ENCODE data around the gene GRIN2A. TPM values are rescaled to one million over a fixed set of nuclear protein-coding genes. Genes with fewer than 3 reads are reported as not detected.

GRIN2A gene
- polyA plus RNA-seq, 2 of the 4 experiments (the other 2 are of a cell fraction), result not detected

DNA sequence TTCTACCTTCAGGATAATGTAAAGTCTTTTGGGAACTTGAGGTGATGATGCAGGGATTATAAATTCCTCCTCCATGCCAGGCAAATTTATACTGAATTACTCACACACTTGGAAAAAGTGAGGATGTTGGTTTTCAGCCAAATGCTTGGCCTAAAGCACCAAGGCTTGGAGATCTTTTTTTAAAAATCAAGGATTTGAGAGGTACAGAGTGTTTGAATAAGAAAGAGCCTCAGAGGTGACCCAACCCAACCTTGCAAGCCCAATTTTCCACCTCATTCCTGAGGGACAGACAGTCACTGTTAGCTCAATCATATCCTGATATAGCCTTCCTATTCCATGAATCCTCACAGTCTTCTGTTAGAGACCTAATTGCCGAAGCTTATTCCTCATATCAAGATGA lies 14.0 kb downstream of the GRIN2A start:
- no peak for DNase-seq (ENCODE audit: low read depth in 1 of 2, low spot score in 1 of 2)
- no peaks in the 10 kb centered on the region for H3K4me1 ChIP-seq
- TF ChIP-seq JUN (IDR thresholded peaks at IDR 0.05) (no peak), RNF2 (IDR thresholded peaks at IDR 0.05; ENCODE audit: borderline replicate concordance, low read depth) (no peak), ZC3H11A (IDR thresholded peaks at IDR 0.05) (no peak), E2F6 (IDR thresholded peaks at IDR 0.05; ENCODE audit: borderline replicate concordance, low read depth) (no peak), MAZ (IDR thresholded peaks at IDR 0.05; ENCODE audit: borderline replicate concordance, low read depth, low read length) (no peak), MAFK (IDR thresholded peaks at IDR 0.05; ENCODE audit: partially characterized antibody) (no peak), CHD2 (IDR thresholded peaks at IDR 0.05; ENCODE audit: low read length, partially characterized antibody) (no peak), HDAC2 (IDR thresholded peaks at IDR 0.05) (no peak)
- TF ChIP-seq, protein P1, sequence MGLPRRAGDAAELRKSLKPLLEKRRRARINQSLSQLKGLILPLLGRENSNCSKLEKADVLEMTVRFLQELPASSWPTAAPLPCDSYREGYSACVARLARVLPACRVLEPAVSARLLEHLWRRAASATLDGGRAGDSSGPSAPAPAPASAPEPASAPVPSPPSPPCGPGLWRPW (IDR thresholded peaks at IDR 0.05), result no peak
- CTCF ChIA-PET, result interaction anchor here (0.5 to 0.6 kb wide), 2 partner anchors 130 to 1027 kb away, joined by 3 to 4 read pairs; no protein-coding TSS in a partner anchor
- H3K27ac ChIP-seq, result no peak overlapping the region
- no peak overlapping the region for H3K4me2 ChIP-seq
- no peak for ATAC-seq
- POLR2A ChIA-PET, result no interaction called here
- no peaks in the 10 kb centered on the region for H3K9me3 ChIP-seq
- no peak overlapping the region for H3K4me3 ChIP-seq
- 19% methylated on average over 1 of the region's 1 CpG for WGBS (ENCODE audit: missing lambda C conversion rate)
- FAIRE-seq, result no peak

DNA sequence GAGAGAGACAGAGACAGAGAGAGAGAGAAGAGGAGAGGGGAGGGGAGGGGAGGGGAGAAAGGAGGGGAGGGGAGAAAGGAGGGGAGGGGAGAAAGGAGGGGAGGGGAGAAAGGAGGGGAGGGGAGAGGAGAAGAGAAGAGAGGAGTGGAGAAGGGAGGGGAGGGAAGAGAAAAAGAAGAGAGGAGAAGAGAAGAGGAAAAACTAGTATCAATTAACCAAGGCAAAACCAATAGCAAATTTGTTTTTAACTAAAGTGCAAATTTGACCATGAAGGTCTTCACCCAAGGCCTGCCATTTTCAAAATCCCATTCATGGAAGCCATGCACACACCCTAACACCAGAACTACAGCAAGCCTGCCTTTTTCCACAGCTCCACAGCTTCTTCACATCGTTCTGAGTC lies 16.6 kb downstream of the GRIN2A start:
- CTCF ChIA-PET, result no interaction called here
- H3K4me1 ChIP-seq, result no peaks in the 10 kb centered on the region
- H3K4me3 ChIP-seq, result no peak overlapping the region
- no peaks in the 10 kb centered on the region for H3K9me3 ChIP-seq
- H3K4me2 ChIP-seq, result no peak overlapping the region
- FAIRE-seq, result no peak
- POLR2A ChIA-PET, result no interaction called here
- TF ChIP-seq, protein P2, sequence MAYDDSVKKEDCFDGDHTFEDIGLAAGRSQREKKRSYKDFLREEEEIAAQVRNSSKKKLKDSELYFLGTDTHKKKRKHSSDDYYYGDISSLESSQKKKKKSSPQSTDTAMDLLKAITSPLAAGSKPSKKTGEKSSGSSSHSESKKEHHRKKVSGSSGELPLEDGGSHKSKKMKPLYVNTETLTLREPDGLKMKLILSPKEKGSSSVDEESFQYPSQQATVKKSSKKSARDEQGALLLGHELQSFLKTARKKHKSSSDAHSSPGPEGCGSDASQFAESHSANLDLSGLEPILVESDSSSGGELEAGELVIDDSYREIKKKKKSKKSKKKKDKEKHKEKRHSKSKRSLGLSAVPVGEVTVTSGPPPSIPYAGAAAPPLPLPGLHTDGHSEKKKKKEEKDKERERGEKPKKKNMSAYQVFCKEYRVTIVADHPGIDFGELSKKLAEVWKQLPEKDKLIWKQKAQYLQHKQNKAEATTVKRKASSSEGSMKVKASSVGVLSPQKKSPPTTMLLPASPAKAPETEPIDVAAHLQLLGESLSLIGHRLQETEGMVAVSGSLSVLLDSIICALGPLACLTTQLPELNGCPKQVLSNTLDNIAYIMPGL (CRISPR knock-in tag; IDR thresholded peaks at IDR 0.05; ENCODE audit: borderline replicate concordance), result no peak
- TF ChIP-seq POLR2A (IDR thresholded peaks at IDR 0.05; ENCODE audit: low read length) (no peak), CEBPB (IDR thresholded peaks at IDR 0.05) (no peak), SREBF2 (IDR thresholded peaks at IDR 0.05) (no peak), HOXB5 (CRISPR knock-in tag; IDR thresholded peaks at IDR 0.05) (no peak), ATOH8 (CRISPR knock-in tag; IDR thresholded peaks at IDR 0.05; ENCODE audit: low read depth) (no peak), EHMT2 (IDR thresholded peaks at IDR 0.05; ENCODE audit: low read depth) (no peak), ZC3H11A (IDR thresholded peaks at IDR 0.05) (no peak), ESRRA (IDR thresholded peaks at IDR 0.05; ENCODE audit: borderline replicate concordance, low read length) (no peak), FOSB (CRISPR knock-in tag; IDR thresholded peaks at IDR 0.05) (no peak), ZFP36 (IDR thresholded peaks at IDR 0.05; ENCODE audit: borderline replicate concordance, partially characterized antibody) (no peak), MYC (IDR thresholded peaks at IDR 0.05; ENCODE audit: borderline replicate concordance, low read length) (no peak)
- TF ChIP-seq, protein P1 (IDR thresholded peaks at IDR 0.05), result no peak
- WGBS (ENCODE audit: missing lambda C conversion rate), result 0% methylated on average over 1 of the region's 1 CpG
- no peak overlapping the region for H3K27ac ChIP-seq
- ATAC-seq, result no peak
- no peak for DNase-seq (ENCODE audit: low read depth in 1 of 2, low spot score in 1 of 2)

GRCh38 chr16:10162981-10163380 lies 19.2 kb downstream of the GRIN2A start:
- ChIA-PET CTCF (no interaction called here), POLR2A (no interaction called here)
- H3K4me1 ChIP-seq, result no peaks in the 10 kb centered on the region
- no peak for TF ChIP-seq NPAS2 (CRISPR knock-in tag; IDR thresholded peaks at IDR 0.05; ENCODE audit: borderline replicate concordance)
- no peak for TF ChIP-seq RCOR1 (IDR thresholded peaks at IDR 0.05; ENCODE audit: low read depth, low read length)
- no peak for TF ChIP-seq ZSCAN20 (CRISPR knock-in tag; IDR thresholded peaks at IDR 0.05)
- TF ChIP-seq PHF8 (IDR thresholded peaks at IDR 0.05; ENCODE audit: borderline replicate concordance, low read depth), result no peak
- TF ChIP-seq HOXA7 (CRISPR knock-in tag; IDR thresholded peaks at IDR 0.05), result no peak
- FAIRE-seq, result no peak
- 0% methylated on average over 1 of the region's 1 CpG for WGBS (ENCODE audit: missing lambda C conversion rate)
- no peaks in the 10 kb centered on the region for H3K9me3 ChIP-seq
- H3K27ac ChIP-seq, result no peak overlapping the region
- no peak for ATAC-seq
- H3K4me3 ChIP-seq, result no peak overlapping the region
- H3K4me2 ChIP-seq, result no peak overlapping the region
- no peak for DNase-seq (ENCODE audit: low read depth in 1 of 2, low spot score in 1 of 2)
